K562 (cell line): ENCODE results near the gene KCNT1. TPM values are rescaled to one million over a fixed set of nuclear protein-coding genes. Genes with fewer than 3 reads are reported as not detected.

Experiments used
- ATAC-seq: fragments of 200-7000 bp; cut with Tn5 transposase; 3 replicates; pipeline ENCODE4 v1.9.1; 2020; ENCODE audit warnings: moderate library complexity
- BruUV-seq: library from RNA; stranded (reverse); fragments of 400-500 nt; replicated peaks from 2 replicates; lab custom pipeline; 2021; lab: Mats Ljungman, UMichigan
- CTCF ChIA-PET: fragments of 300-600 bp; formaldehyde crosslinking; extraction: SDS; loops from one replicate; lab custom pipeline; 2021; ENCODE audit warnings: low intra/inter-chr PET ratio; lab: Yijun Ruan, JAX
- POLR2A ChIA-PET: fragments of 300-600, 350-650 bp; sonication (Branson Sonifier 250); formaldehyde crosslinking; extraction: SDS; loops from one replicate; lab custom pipeline; 2021; ENCODE audit warnings: antibody characterized with exemption, inconsistent platforms; lab: Yijun Ruan, JAX
- DNase-seq, 4 experiments: peaks; one replicate each; pipeline versions ENCODE4 v3.0.0 to v3.0.0-alpha.2; 2011 to 2018; ENCODE audit warnings: low spot score in 3 of 4, mixed read lengths in 3 of 4; ENCODE audit errors: extremely low read depth in 1 of 4
- FAIRE-seq: peaks from 2 replicates; lab custom pipeline; 2011; peaks lifted over from hg19 to GRCh38; lab: Jason Lieb, UNC
- H2AFZ ChIP-seq: 2 replicates; pipeline ENCODE4 v1.6.0; 2011; ENCODE audit warnings: low read depth, low read length, control low read depth, inconsistent platforms
- H3K27ac ChIP-seq: fragments of 200-600 bp; 3 replicates; pipeline ENCODE4 v1.8.0; 2011; ENCODE audit warnings: low read depth, mild to moderate bottlenecking, control low read depth, inconsistent platforms, low read length, moderate library complexity, mixed read lengths; ENCODE audit errors: extremely low read depth
- H3K27me3 ChIP-seq, 2 experiments: fragments of 300-600 bp in 1 of 2; 2 replicates in 1 of 2; 3 replicates in 1 of 2; pipeline versions ENCODE4 v1.6.0 to v1.8.0; 2011; ENCODE audit warnings: inconsistent platforms in 2 of 2, low read length in 2 of 2, mild to moderate bottlenecking in 1 of 2, mixed read lengths in 1 of 2, moderate library complexity in 1 of 2; ENCODE audit not compliant: control insufficient read depth in 2 of 2, insufficient read depth in 2 of 2
- H3K36me3 ChIP-seq: fragments of 300-600 bp; 3 replicates; pipeline ENCODE4 v1.8.0; 2011; ENCODE audit warnings: mild to moderate bottlenecking, low read length, inconsistent platforms; ENCODE audit not compliant: control insufficient read depth, insufficient read depth
- H3K4me1 ChIP-seq, 2 experiments: fragments of 200-600 bp in 1 of 2; replicated peaks in 1 of 2; 2 replicates in 1 of 2; 3 replicates in 1 of 2; pipeline versions ENCODE4 v1.5.1 to v1.8.0; 2011; ENCODE audit warnings: inconsistent platforms in 2 of 2, low read length in 2 of 2, mild to moderate bottlenecking in 1 of 2, mixed read lengths in 1 of 2, moderate library complexity in 1 of 2; ENCODE audit not compliant: control insufficient read depth in 2 of 2, insufficient read depth in 2 of 2
- H3K4me2 ChIP-seq: 2 replicates; pipeline ENCODE4 v1.6.1; 2011; ENCODE audit warnings: low read length, control low read depth, inconsistent platforms, mixed read lengths; ENCODE audit not compliant: insufficient read depth
- H3K4me3 ChIP-seq: fragments of 200-600 bp; sonication (generic), shearing (Covaris generic); 2 replicates; pipeline ENCODE4 v1.5.1; 2016; ENCODE audit warnings: control low read depth, inconsistent platforms
- H3K79me2 ChIP-seq: fragments of 200-600 bp; 3 replicates; pipeline ENCODE4 v1.8.0; 2011; ENCODE audit warnings: low read length, inconsistent platforms; ENCODE audit not compliant: control insufficient read depth, insufficient read depth
- H3K9ac ChIP-seq, 2 experiments: 2 replicates each; pipeline versions ENCODE4 v1.6.0 to v1.6.1; 2011; ENCODE audit warnings: low read depth in 2 of 2, low read length in 2 of 2, control low read depth in 1 of 2, inconsistent platforms in 1 of 2, mild to moderate bottlenecking in 1 of 2, mixed read lengths in 1 of 2; ENCODE audit not compliant: insufficient read depth in 1 of 2
- H3K9me1 ChIP-seq: one replicate; pipeline ENCODE4 v1.6.0; 2011; ENCODE audit warnings: inconsistent platforms, mild to moderate bottlenecking, low read length, moderate library complexity; ENCODE audit not compliant: control insufficient read depth, insufficient read depth
- H3K9me3 ChIP-seq: replicated peaks from 2 replicates; pipeline ENCODE4 v1.5.1; 2011; ENCODE audit warnings: low read depth, low read length, inconsistent platforms; ENCODE audit not compliant: control insufficient read depth, insufficient read depth
- H4K20me1 ChIP-seq: replicated peaks from 2 replicates; pipeline ENCODE4 v1.6.1; 2011; ENCODE audit warnings: low read length, inconsistent platforms, mixed read lengths; ENCODE audit not compliant: control insufficient read depth, insufficient read depth
- EGR1 ChIP-seq: fragments of 450-650 bp; conservative IDR thresholded peaks from 2 replicates; pipeline ENCODE4 v1.6.1; 2017; ENCODE audit warnings: mild to moderate bottlenecking
- KDM1A ChIP-seq, 2 experiments: fragments of 450-650 bp; IDR thresholded peaks; 2 replicates each; pipeline ENCODE4 v1.6.1; 2016; ENCODE audit warnings: mild to moderate bottlenecking in 2 of 2
- MXI1 ChIP-seq: IDR thresholded peaks from 2 replicates; pipeline ENCODE4 v1.6.1; 2011; ENCODE audit warnings: low read depth, mild to moderate bottlenecking, improper control_type of control experiment, low read length
- ZZZ3 ChIP-seq: fragments of 450-650 bp; IDR thresholded peaks from 2 replicates; pipeline ENCODE4 v1.6.1; 2016; ENCODE audit warnings: antibody characterized with exemption, mild to moderate bottlenecking, moderate library complexity
- WGBS: fragments of 100-300 bp; shearing (Covaris generic); methylation state at CpG from one replicate; pipeline ENCODE4 v1.1.6; 2016; ENCODE audit warnings: low coverage, mixed read lengths; ENCODE audit not compliant: insufficient coverage; ENCODE audit errors: missing lambda C conversion rate; 5-methylcytosine and 5-hydroxymethylcytosine counted together
- in situ Hi-C: fragments of 300-500 bp; cut with MboI; formaldehyde crosslinking; loops from 4 replicates; pipeline ENCODE4 v1.15.0; 2018; ENCODE audit warnings: inconsistent platforms, mixed read lengths
- intact Hi-C: fragments of 100-400 bp; cut with micrococcal nuclease; formaldehyde crosslinking; loops from 2 replicates; pipeline ENCODE4 v1.14.2; 2022
- polyA plus RNA-seq, 8 experiments: library from polyadenylated mRNA; depleted of rRNA in 4 of 8; stranded (reverse) in 5 of 8; unstranded in 3 of 8; fragments of >200 nt; fragmentation: Nextera tagmentation in 2 of 8; fragmentation: Illumina TruSeq in 1 of 8; extraction: Ambion mirVana in 2 of 8; extraction: Trizol in 1 of 8; gene quantifications; 2 replicates each; pipeline versions ENCODE4 v1.2.1 to v1.2.3, GENCODE V29; 2011 to 2014; ENCODE audit warnings: inconsistent platforms in 1 of 8, missing spikeins in 1 of 8
- total RNA-seq, 7 experiments: library from RNA; depleted of rRNA in 6 of 7; stranded (reverse); fragments of >200 nt in 6 of 7; fragmentation: Illumina TruSeq in 2 of 7; extraction: Trizol in 2 of 7; gene quantifications; 2 replicates each; pipeline versions ENCODE4 v1.2.1 to v1.2.3, GENCODE V29; 2011 to 2021; ENCODE audit warnings: low replicate concordance in 1 of 7

The KCNT1 gene
- total and polyA plus RNA-seq, 9 of the 15 experiments (the other 6 are each of a cell fraction or from before 2014, with no cell fraction given), result 0.05 TPM; not detected in 8

DNA sequence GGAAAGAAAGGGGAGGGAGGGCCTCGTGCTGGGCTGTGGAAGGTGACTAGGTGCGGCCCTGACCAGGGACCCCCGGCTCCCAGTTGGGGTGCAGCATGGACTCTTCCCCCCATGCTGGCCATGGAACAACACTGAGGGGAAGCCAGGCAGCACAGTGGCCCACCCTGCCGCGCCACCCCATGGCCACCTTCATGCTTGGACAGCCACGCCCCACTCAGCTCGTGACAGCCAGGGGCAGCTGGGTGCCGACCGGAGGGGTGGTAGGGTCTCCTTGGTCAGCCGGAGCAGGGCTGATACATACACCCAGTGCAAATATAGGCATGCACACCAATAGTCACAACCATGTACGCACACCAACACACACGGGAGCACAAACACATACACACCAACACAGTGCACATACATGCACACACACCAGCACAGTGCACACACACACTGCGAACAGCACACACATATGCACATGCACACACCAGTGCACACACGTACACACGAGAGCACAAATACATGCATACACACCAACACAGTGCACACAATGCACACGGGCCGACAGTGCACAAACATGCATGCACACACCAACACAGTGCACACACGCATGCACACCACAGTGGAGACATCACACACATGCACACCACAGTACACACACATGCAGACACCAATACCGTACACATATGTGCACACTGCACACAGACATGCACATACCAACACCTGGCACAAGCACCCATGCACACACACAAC lies 11.0 kb upstream of the KCNT1 start:
- Histone ChIP-seq H3K4me2 (no peak overlapping the region), H3K9me3 (no peaks in the 10 kb centered on the region; the same call in 1 of the 2 replicates), H3K9me1 (no peaks in the 10 kb centered on the region), H2AFZ (no peak overlapping the region), H3K79me2 (no peaks in the 10 kb centered on the region), H3K4me3 (no peak overlapping the region), H3K27ac (no peak overlapping the region; the same call in 2 of the 3 replicates), H3K27me3 (peaks cover 35 to 93% of the 10 kb centered on the region in 2 experiments; a peak in 4 of 5 replicates), H3K4me1 (peaks cover 0 to 28% of the 10 kb centered on the region in 2 experiments; a peak in 1 of 5 replicates), H4K20me1 (peaks cover 4% of the 10 kb centered on the region), H3K36me3 (no peaks in the 10 kb centered on the region), H3K9ac (no peak overlapping the region)
- ChIA-PET POLR2A (no interaction called here), CTCF (interaction anchor here (0.6 kb wide), 1 partner anchor 27 kb away, joined by 4 read pairs; no protein-coding TSS in a partner anchor)
- no peak for DNase-seq
- no TSS peak for BruUV-seq
- TF ChIP-seq MXI1 (no peak), KDM1A (IDR thresholded peaks at IDR 0.05) (peak in 1 of 2 experiments; percentile 56; a peak in 1 of 4 replicates)
- 6% methylated on average over 17 of the region's 19 CpGs for WGBS
- intact Hi-C loops (no loop called here), in situ Hi-C loops (no loop called here)
- ATAC-seq, result no peak
- FAIRE-seq, result no peak

DNA sequence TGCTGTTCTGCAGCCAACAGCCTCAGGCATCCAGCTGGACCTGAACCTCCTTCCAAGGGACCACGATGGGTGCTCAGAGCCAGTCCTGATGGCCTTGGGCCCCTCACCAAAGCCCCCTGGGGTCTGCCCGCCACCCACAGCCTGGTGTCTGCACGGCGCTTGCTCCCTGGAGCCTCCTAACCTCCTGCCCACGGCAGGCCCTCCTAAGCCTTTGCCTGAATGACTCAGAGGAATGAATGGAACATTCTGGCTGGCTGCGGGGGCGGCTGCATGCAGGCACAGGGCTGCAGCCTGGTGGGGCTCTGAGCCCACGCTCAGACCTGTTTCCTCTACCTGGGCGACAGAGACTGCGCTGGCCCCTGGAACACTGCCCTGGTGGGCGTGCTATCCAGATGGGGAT lies 9.6 kb upstream of the KCNT1 start:
- POLR2A ChIA-PET, result interaction anchor here (1.0 to 1.1 kb wide), 2 partner anchors 17 to 140 kb away, joined by 3 to 4 read pairs; no protein-coding TSS in a partner anchor
- Histone ChIP-seq H3K9me1 (no peaks in the 10 kb centered on the region), H3K9ac (no peak overlapping the region; a peak in 1 of 4 replicates), H3K9me3 (no peaks in the 10 kb centered on the region; the same call in 1 of the 2 replicates), H3K36me3 (no peaks in the 10 kb centered on the region), H3K27ac (no peak overlapping the region), H4K20me1 (peaks cover 7% of the 10 kb centered on the region; the same call in 1 of the 2 replicates)
- TF ChIP-seq ZZZ3 (no peak), EGR1 (peak; percentile 85)
- TF ChIP-seq, all 486 proteins: peak for 1
- ATAC-seq (no peak), FAIRE-seq (no peak), DNase-seq (peak in 2 of 4 experiments; percentile 24 to 28)
- Histone ChIP-seq H3K4me3 (no peak overlapping the region), H3K79me2 (no peaks in the 10 kb centered on the region), H3K4me1 (peaks cover 0 to 22% of the 10 kb centered on the region in 2 experiments; a peak in 1 of 5 replicates), H3K27me3 (peaks cover 38 to 91% of the 10 kb centered on the region in 2 experiments; a peak in 4 of 5 replicates), H2AFZ (no peak overlapping the region), H3K4me2 (no peak overlapping the region)
- 2% methylated on average over 11 of the region's 11 CpGs for WGBS
- in situ Hi-C loops (no loop called here), intact Hi-C loops (no loop called here)
- no TSS peak for BruUV-seq
- CTCF ChIA-PET, result no interaction called here
